ENCODE data around the gene WDFY3. TPM values are rescaled to one million over a fixed set of nuclear protein-coding genes. Genes with fewer than 3 reads are reported as not detected.

WDFY3 gene
- total and polyA plus RNA-seq, 2 of the 4 experiments (the other 2 are of a cell fraction): 12.5 to 58.1 TPM

GRCh38 chr4:84792366-84793301, 173.9 kb downstream of the WDFY3 start:
- no peak overlapping the region for H3K14ac ChIP-seq (replicated peaks; ENCODE audit: low read depth, low read length)
- peak overlapping the region; percentile 45; the same call in 1 of the 2 replicates for H3K4me2 ChIP-seq (ENCODE audit: low read depth, low read length)
- no peak overlapping the region for H2BK15ac ChIP-seq (ENCODE audit: low read depth, low read length)
- H3K18ac ChIP-seq (ENCODE audit: low read depth, low read length): no peak overlapping the region
- no peak overlapping the region for H4K91ac ChIP-seq (ENCODE audit: insufficient read depth, low read depth, low read length)
- no peaks in the 10 kb centered on the region; a peak in 2 of 4 replicates for H3K79me1 ChIP-seq (ENCODE audit: low read depth in 1 of 2, low read length in 2 of 2)
- 100% methylated on average over 1 of the region's 4 CpGs; no CpG with 5 or more reads in 1 of the 2 experiments for WGBS, 2 experiments (ENCODE audit: extremely low coverage in 2 of 2, insufficient read length in 1 of 2)
- ChIA-PET POLR2A (ENCODE audit: unreplicated experiment) (no interaction called here), CTCF (interaction anchor here (0.8 kb wide), 1 partner anchor 173 kb away, joined by 3 read pairs; no protein-coding TSS in a partner anchor)
- H2BK5ac ChIP-seq (ENCODE audit: low read depth, low read length, poor library complexity, severe bottlenecking): no peak overlapping the region
- peak; percentile 64 for ATAC-seq (ENCODE audit: low read depth)
- H3K4me1 ChIP-seq (ENCODE audit: control insufficient read depth, insufficient read depth, low read length): no peaks in the 10 kb centered on the region
- H3K4me3 ChIP-seq (ENCODE audit: insufficient read depth, low read depth, low read length): no peak overlapping the region
- no peak for TF ChIP-seq RCOR1 (IDR thresholded peaks at IDR 0.05; ENCODE audit: insufficient replicate concordance, low read length)
- no peak for TF ChIP-seq POLR2A (IDR thresholded peaks at IDR 0.05; ENCODE audit: low read depth, low read length)
- TF ChIP-seq CTCF (conservative IDR thresholded peaks at IDR 0.05; ENCODE audit: low read depth, low read length): no peak
- TF ChIP-seq RAD21 (IDR thresholded peaks at IDR 0.05; ENCODE audit: low read length): no peak
- TF ChIP-seq NFE2L2 (IDR thresholded peaks at IDR 0.05; ENCODE audit: low read depth, low read length): no peak
- no peak overlapping the region for H2AK5ac ChIP-seq (ENCODE audit: low read depth, low read length)
- peak; percentile 45 for DNase-seq
- H2AFZ ChIP-seq (replicated peaks; ENCODE audit: low read length, poor library complexity): no peak overlapping the region
- no peak overlapping the region for H3K4ac ChIP-seq (ENCODE audit: low read depth, low read length)
- no peak overlapping the region for H2AK9ac ChIP-seq (replicated peaks; ENCODE audit: low read depth, low read length, poor library complexity)
- in situ Hi-C loops (cut with MboI; ENCODE audit: low sequenced_read_pairs) (no loop called here), intact Hi-C loops (cut with micrococcal nuclease) (loop anchor here (5.0 kb wide), 1 partner anchor 175 kb away; the partner anchor contains the start of gene WDFY3), dilution Hi-C loops (cut with HindIII; ENCODE audit: low sequenced_read_pairs, unreplicated experiment) (no loop called here)
- H3K9ac ChIP-seq (ENCODE audit: low read depth, low read length): no peak overlapping the region
- H4K5ac ChIP-seq (ENCODE audit: low read depth, low read length): no peak overlapping the region
- H3K27me3 ChIP-seq (ENCODE audit: control insufficient read depth, insufficient read depth, low read length): no peaks in the 10 kb centered on the region
- no peak overlapping the region for H3K23ac ChIP-seq (ENCODE audit: low read depth, low read length)
- H2BK120ac ChIP-seq (ENCODE audit: low read depth, low read length): no peak overlapping the region
- H4K8ac ChIP-seq (ENCODE audit: low read depth in 2 of 2, low read length in 2 of 2): no peak overlapping the region
- no TSS peak for BruUV-seq (replicated peaks)
- H3K36me3 ChIP-seq (ENCODE audit: control insufficient read depth, insufficient read depth, low read length): peaks cover 15% of the 10 kb centered on the region
- H3K27ac ChIP-seq (ENCODE audit: insufficient read depth, low read length): no peak overlapping the region
- no peaks in the 10 kb centered on the region for H4K20me1 ChIP-seq (ENCODE audit: insufficient read depth, low read length)
- H3K9me1 ChIP-seq (ENCODE audit: insufficient read depth, low read length): 0 out of 2 replicates have a peak, but pooled peaks cover under 1% of the 10 kb centered on the region
- H2BK20ac ChIP-seq (ENCODE audit: low read depth, low read length): no peak overlapping the region
- no peak overlapping the region for H3K56ac ChIP-seq (ENCODE audit: extremely low read depth, insufficient read depth, low read length)
- H3K9me3 ChIP-seq (ENCODE audit: control insufficient read depth, insufficient read depth, low read length): no peaks in the 10 kb centered on the region
